PC-3 (cell line): Measurements from ENCODE around the gene PPM1D. TPM values are rescaled to one million over a fixed set of nuclear protein-coding genes. Genes with fewer than 3 reads are reported as not detected.
A peak's percentile ranks its signal among the peaks of the same experiment; 100 is the strongest.

Experiments used
- ATAC-seq: fragments of 200-7000 bp; cut with Tn5 transposase; 2 replicates; pipeline ENCODE4 v1.9.1; 2020; ENCODE audit warnings: mild to moderate bottlenecking, moderate library complexity
- BruUV-seq: library from RNA; stranded (reverse); fragments of 400-500 nt; replicated peaks from 2 replicates; lab custom pipeline; 2021; lab: Mats Ljungman, UMichigan
- CTCF ChIA-PET: fragments of 300-600 bp; sonication (Branson Sonifier 250); formaldehyde crosslinking; loops from one replicate; lab custom pipeline; 2022; ENCODE audit warnings: antibody characterized with exemption; lab: Charles Lee
- POLR2A ChIA-PET: fragments of 300-600 bp; sonication (Branson Sonifier 250); formaldehyde crosslinking; loops from one replicate; lab custom pipeline; 2022; ENCODE audit warnings: antibody characterized with exemption; ENCODE audit not compliant: unreplicated experiment; lab: Charles Lee
- DNase-seq: peaks from one replicate; pipeline ENCODE4 v3.0.0-alpha.2; 2015
- H2AFZ ChIP-seq: fragments of 300-600 bp; sonication (generic); 2 replicates; pipeline ENCODE4 v1.6.0; 2016; ENCODE audit warnings: antibody characterized with exemption, low read length
- H3F3A ChIP-seq: fragments of 300-600 bp; sonication (generic); one replicate; pipeline ENCODE4 v1.6.0; 2017; ENCODE audit warnings: antibody characterized with exemption, low read length, control low read depth, mild to moderate bottlenecking; ENCODE audit not compliant: unreplicated experiment
- H3K27ac ChIP-seq: fragments of 300-600 bp; sonication (generic); 2 replicates; pipeline ENCODE4 v1.5.1; 2016; ENCODE audit warnings: mild to moderate bottlenecking, low read length
- H3K27me3 ChIP-seq: fragments of 300-600 bp; sonication (generic); 2 replicates; pipeline ENCODE4 v1.6.1; 2016; ENCODE audit warnings: low read length, mixed read lengths
- H3K36me3 ChIP-seq: fragments of 300-600 bp; sonication (generic); 2 replicates; pipeline ENCODE4 v1.6.1; 2016; ENCODE audit warnings: low read depth, mixed run types, low read length, mixed read lengths
- H3K4me1 ChIP-seq: fragments of 300-600 bp; sonication (generic); 2 replicates; pipeline ENCODE4 v1.5.1; 2016; ENCODE audit warnings: low read length; ENCODE audit not compliant: insufficient read depth
- H3K4me2 ChIP-seq: fragments of 300-600 bp; sonication (generic); 2 replicates; pipeline ENCODE4 v1.6.0; 2016; ENCODE audit warnings: low read length
- H3K4me3 ChIP-seq: fragments of 300-600 bp; sonication (generic); 2 replicates; pipeline ENCODE4 v1.5.1; 2016; ENCODE audit warnings: mild to moderate bottlenecking, low read length, mixed read lengths
- H3K79me2 ChIP-seq: fragments of 300-600 bp; sonication (generic); 2 replicates; pipeline ENCODE4 v1.6.1; 2017; ENCODE audit warnings: low read length, mixed read lengths
- H3K9ac ChIP-seq: fragments of 300-600 bp; sonication (generic); 2 replicates; pipeline ENCODE4 v1.6.0; 2016; ENCODE audit warnings: mild to moderate bottlenecking, low read length
- H3K9me2 ChIP-seq: fragments of 300-600 bp; sonication (generic); replicated peaks from 2 replicates; pipeline ENCODE4 v1.6.1; 2016; ENCODE audit warnings: mixed run types, low read length, mixed read lengths
- H3K9me3 ChIP-seq: fragments of 300-600 bp; sonication (generic); 2 replicates; pipeline ENCODE4 v1.6.1; 2016; ENCODE audit warnings: low read length, mixed read lengths
- H4K20me1 ChIP-seq: fragments of 300-600 bp; sonication (generic); 2 replicates; pipeline ENCODE4 v1.6.1; 2016; ENCODE audit warnings: low read length, mixed read lengths
- EZH2 ChIP-seq: fragments of 300-600 bp; sonication (generic); IDR thresholded peaks from one replicate; pipeline ENCODE4 v1.6.1; 2017; ENCODE audit warnings: antibody characterized with exemption, mild to moderate bottlenecking, low read length; ENCODE audit not compliant: unreplicated experiment
- EZH2phosphoT487 ChIP-seq: fragments of 300-600 bp; sonication (generic); IDR thresholded peaks from 2 replicates; pipeline ENCODE4 v1.6.1; 2018; ENCODE audit warnings: mild to moderate bottlenecking, antibody characterized with exemption, low read length, borderline replicate concordance
- intact Hi-C: fragments of 100-400 bp; cut with micrococcal nuclease; formaldehyde crosslinking; loops from 2 replicates; pipeline ENCODE4 v1.9.0; 2023
- total RNA-seq: library from RNA; depleted of rRNA; stranded (reverse); fragments of >200 nt; gene quantifications from 2 replicates; pipeline ENCODE4 v1.2.3, GENCODE V29; 2014
- TF ChIP-seq, protein P1 (sequence below): fragments of 300-600 bp; sonication (generic); conservative IDR thresholded peaks from 2 replicates; pipeline ENCODE4 v1.5.1; 2017; ENCODE audit warnings: antibody characterized with exemption, low read depth, mild to moderate bottlenecking, low read length

Gene PPM1D
- total RNA-seq, 1 experiment from 2014 or later: 8.2 TPM

DNA sequence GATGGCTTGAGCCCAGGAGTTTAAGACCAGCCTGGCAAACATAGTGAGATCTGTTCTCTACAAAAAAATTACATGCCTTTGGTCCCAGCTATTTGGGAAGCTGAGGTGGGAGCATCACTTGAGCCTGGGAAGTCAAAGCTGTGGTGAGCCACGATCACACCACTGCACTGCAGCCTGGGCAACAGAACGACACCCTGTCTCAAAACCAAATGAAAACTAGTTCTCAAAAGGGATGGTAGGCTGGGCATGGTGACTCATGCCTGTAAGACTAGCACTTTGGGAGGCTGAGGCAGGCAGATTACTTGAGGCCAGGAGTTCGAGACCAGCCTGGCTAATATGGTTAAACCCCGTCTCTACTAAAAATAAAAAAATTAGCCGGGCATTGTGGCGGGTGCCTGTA is 31.1 kb downstream of the PPM1D start:
- Histone ChIP-seq H3K9me3 (no peaks in the 10 kb centered on the region), H3K79me2 (no peaks in the 10 kb centered on the region), H3F3A (no peaks in the 10 kb centered on the region), H3K4me1 (no peaks in the 10 kb centered on the region), H3K9me2 (no peaks in the 10 kb centered on the region), H3K4me2 (no peak overlapping the region), H3K27ac (no peak overlapping the region), H3K27me3 (no peaks in the 10 kb centered on the region), H3K36me3 (peaks cover 6% of the 10 kb centered on the region; the same call in 1 of the 2 replicates), H3K9ac (no peak overlapping the region), H2AFZ (no peak overlapping the region), H3K4me3 (no peak overlapping the region), H4K20me1 (no peaks in the 10 kb centered on the region)
- ChIA-PET POLR2A (no interaction called here), CTCF (no interaction called here)
- BruUV-seq: no TSS peak
- DNase-seq: no peak
- intact Hi-C loops: loop anchor here (10.0 kb wide), 1 partner anchor 156 kb away; no protein-coding TSS in a partner anchor
- TF ChIP-seq EZH2phosphoT487 (no peak), EZH2 (no peak)
- TF ChIP-seq, protein P1, sequence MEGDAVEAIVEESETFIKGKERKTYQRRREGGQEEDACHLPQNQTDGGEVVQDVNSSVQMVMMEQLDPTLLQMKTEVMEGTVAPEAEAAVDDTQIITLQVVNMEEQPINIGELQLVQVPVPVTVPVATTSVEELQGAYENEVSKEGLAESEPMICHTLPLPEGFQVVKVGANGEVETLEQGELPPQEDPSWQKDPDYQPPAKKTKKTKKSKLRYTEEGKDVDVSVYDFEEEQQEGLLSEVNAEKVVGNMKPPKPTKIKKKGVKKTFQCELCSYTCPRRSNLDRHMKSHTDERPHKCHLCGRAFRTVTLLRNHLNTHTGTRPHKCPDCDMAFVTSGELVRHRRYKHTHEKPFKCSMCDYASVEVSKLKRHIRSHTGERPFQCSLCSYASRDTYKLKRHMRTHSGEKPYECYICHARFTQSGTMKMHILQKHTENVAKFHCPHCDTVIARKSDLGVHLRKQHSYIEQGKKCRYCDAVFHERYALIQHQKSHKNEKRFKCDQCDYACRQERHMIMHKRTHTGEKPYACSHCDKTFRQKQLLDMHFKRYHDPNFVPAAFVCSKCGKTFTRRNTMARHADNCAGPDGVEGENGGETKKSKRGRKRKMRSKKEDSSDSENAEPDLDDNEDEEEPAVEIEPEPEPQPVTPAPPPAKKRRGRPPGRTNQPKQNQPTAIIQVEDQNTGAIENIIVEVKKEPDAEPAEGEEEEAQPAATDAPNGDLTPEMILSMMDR: no peak
- no peak for ATAC-seq

DNA sequence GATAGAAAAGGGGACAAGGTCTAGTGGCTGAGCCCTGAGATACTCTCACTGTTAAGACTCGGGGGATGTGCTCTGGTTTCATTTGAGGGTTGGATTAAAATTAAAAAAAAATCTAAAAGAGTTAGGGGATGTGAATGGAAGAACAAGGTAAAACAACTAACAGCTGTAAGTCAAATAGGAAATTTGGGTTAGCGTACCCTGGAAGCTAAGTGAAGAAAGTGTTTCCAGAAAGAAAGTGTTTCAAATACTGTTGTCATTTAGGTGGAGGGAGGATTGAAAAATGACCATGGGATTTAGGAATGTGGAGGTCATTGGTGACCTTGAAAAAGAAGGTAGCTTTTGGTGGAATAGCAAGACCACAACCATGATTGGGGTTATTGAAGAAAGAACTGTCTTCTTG is 37.7 kb downstream of the PPM1D start:
- Histone ChIP-seq H2AFZ (no peak overlapping the region), H3K4me2 (no peak overlapping the region), H3K9me2 (no peaks in the 10 kb centered on the region), H3K27me3 (no peaks in the 10 kb centered on the region), H3F3A (peaks cover 3% of the 10 kb centered on the region), H3K9me3 (no peaks in the 10 kb centered on the region), H3K36me3 (peaks cover 9% of the 10 kb centered on the region; the same call in 1 of the 2 replicates), H3K4me3 (no peak overlapping the region), H3K9ac (no peak overlapping the region), H3K4me1 (peaks cover 13% of the 10 kb centered on the region), H4K20me1 (peaks cover 5% of the 10 kb centered on the region; the same call in 1 of the 2 replicates), H3K27ac (no peak overlapping the region), H3K79me2 (peaks cover 13% of the 10 kb centered on the region; the same call in 1 of the 2 replicates)
- no peak for TF ChIP-seq EZH2
- TF ChIP-seq, protein P1: no peak
- no peak for TF ChIP-seq EZH2phosphoT487
- CTCF ChIA-PET: interaction anchor here (1.0 to 1.7 kb wide), 4 partner anchors 28 to 168 kb away, joined by 3 to 17 read pairs (median 8); partner anchors contain the start of gene PPM1D
- BruUV-seq: no TSS peak
- POLR2A ChIA-PET: interaction anchor here (0.7 to 0.8 kb wide), 2 partner anchors 34 to 46 kb away, joined by 3 to 7 read pairs; no protein-coding TSS in a partner anchor
- intact Hi-C loops: loop anchor here (1.0 to 10.0 kb wide), 5 partner anchors 36 to 200 kb away; no protein-coding TSS in a partner anchor
- ATAC-seq (no peak), DNase-seq (no peak)

DNA sequence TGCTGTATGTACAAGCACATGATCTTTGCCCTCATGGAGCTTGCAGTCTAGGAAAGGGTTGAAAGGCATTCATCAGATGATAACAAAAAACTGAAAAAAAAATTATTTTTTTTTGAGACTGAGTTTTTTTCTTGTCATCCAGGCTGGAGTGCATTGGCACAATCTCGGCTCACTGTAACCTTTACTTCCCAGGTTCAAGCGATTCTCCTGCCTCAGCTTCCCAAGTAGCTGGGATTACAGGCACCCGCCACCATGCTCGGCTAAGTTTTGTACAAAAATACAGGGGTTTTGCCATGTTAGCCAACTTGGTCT is 39.0 kb downstream of the PPM1D start:
- Histone ChIP-seq H2AFZ (no peak overlapping the region), H3K27me3 (no peaks in the 10 kb centered on the region), H3K9me2 (no peaks in the 10 kb centered on the region), H3K4me1 (peaks cover 13% of the 10 kb centered on the region), H3K27ac (no peak overlapping the region), H3K9ac (no peak overlapping the region), H3K4me3 (no peak overlapping the region), H3K9me3 (no peaks in the 10 kb centered on the region), H4K20me1 (peaks cover 5% of the 10 kb centered on the region; the same call in 1 of the 2 replicates), H3K36me3 (peaks cover 9% of the 10 kb centered on the region; the same call in 1 of the 2 replicates), H3K79me2 (peaks cover 19% of the 10 kb centered on the region; the same call in 1 of the 2 replicates), H3F3A (peaks cover 3% of the 10 kb centered on the region), H3K4me2 (no peak overlapping the region)
- DNase-seq (no peak), ATAC-seq (no peak)
- BruUV-seq: no TSS peak
- intact Hi-C loops: loop anchor here (2.0 to 10.0 kb wide), 3 partner anchors 114 to 202 kb away; no protein-coding TSS in a partner anchor
- no peak for TF ChIP-seq EZH2
- no peak for TF ChIP-seq EZH2phosphoT487
- TF ChIP-seq, protein P1: peak; percentile 6; the same call in 1 of the 2 replicates
- POLR2A ChIA-PET: interaction anchor here (0.7 kb wide), 1 partner anchor 185 kb away, joined by 4 read pairs; no protein-coding TSS in a partner anchor
- CTCF ChIA-PET: interaction anchor here (0.6 to 1.7 kb wide), 4 partner anchors 12 to 1015 kb away, joined by 3 to 12 read pairs (median 4); no protein-coding TSS in a partner anchor
